GM20000 (cell line): ENCODE measurements around the gene MXD4.

ENCODE experiments used
- DNase-seq: peaks from one replicate; pipeline ENCODE4 v3.0.0; 2012; ENCODE audit warnings: low spot score
- TF ChIP-seq, protein P1 (sequence below): IDR thresholded peaks from 2 replicates; pipeline ENCODE4 v1.5.1; 2012; ENCODE audit warnings: mild to moderate bottlenecking, control low read depth; ENCODE audit errors: extremely low read depth, missing control alignments

MXD4 gene

DNA sequence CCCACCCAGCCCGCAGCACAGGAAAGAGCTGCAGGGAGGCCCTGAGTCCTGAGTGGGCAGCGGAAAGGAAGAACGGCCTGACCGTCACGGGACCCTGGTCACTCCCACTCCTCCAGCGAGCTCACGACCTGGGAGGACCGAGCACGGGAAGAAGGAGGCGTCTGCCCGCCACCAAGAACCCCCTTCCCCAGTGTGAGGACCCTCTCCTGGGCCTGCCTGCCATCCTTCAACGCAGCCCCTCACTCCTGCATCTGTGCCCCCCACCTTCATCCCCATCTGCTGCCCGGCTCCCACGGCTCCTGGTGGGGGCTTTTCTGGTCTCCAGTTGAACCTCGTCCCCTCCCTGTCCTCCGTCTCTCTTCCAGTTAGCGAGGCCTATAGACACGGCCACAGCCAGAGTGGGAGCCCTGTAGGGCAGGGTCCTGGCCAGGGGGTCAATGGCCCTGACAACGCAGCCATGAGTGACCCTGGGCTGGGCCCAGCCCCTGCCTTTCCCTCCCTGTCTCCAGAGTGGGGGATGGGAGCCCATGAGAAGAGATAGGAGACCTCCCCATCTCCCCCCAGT is 41.3 kb upstream of the MXD4 start:
- TF ChIP-seq, protein P1, sequence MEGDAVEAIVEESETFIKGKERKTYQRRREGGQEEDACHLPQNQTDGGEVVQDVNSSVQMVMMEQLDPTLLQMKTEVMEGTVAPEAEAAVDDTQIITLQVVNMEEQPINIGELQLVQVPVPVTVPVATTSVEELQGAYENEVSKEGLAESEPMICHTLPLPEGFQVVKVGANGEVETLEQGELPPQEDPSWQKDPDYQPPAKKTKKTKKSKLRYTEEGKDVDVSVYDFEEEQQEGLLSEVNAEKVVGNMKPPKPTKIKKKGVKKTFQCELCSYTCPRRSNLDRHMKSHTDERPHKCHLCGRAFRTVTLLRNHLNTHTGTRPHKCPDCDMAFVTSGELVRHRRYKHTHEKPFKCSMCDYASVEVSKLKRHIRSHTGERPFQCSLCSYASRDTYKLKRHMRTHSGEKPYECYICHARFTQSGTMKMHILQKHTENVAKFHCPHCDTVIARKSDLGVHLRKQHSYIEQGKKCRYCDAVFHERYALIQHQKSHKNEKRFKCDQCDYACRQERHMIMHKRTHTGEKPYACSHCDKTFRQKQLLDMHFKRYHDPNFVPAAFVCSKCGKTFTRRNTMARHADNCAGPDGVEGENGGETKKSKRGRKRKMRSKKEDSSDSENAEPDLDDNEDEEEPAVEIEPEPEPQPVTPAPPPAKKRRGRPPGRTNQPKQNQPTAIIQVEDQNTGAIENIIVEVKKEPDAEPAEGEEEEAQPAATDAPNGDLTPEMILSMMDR = no peak
- DNase-seq = no peak

DNA sequence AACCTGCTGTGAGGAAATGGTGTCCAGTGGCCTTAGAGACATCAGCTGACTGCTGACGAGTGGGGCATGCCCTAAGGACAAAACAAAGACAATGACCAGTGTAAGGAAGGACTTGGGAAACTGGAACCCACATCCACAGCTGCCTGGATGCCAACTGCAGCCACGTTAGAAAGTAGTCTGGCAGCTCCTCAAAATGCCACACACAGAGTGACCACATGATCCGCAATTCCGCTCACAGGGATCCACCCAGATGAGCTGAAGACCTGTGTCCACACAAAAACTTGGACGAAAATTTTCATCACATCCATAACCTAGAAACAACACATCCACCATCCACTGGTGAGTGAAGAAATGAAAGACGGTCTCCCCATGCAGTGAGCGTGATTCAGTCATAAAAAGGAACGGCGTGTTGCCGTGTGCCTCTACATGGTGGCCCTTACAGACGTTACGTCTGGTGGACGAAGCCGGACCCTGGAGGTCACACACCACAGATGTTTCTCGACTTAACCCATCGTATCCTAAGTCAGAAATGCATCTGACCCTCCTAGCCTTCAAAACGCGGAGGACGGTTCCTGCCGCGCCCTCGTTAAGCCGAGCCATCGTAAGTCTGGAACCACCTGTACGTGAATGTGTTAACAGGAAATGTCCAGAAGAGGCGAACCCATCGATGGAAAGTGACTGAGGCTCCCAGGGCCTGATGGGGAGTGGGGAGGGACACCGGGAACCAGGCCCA is 40.6 kb upstream of the MXD4 start:
- TF ChIP-seq, protein P1 = no peak
- no peak for DNase-seq

DNA sequence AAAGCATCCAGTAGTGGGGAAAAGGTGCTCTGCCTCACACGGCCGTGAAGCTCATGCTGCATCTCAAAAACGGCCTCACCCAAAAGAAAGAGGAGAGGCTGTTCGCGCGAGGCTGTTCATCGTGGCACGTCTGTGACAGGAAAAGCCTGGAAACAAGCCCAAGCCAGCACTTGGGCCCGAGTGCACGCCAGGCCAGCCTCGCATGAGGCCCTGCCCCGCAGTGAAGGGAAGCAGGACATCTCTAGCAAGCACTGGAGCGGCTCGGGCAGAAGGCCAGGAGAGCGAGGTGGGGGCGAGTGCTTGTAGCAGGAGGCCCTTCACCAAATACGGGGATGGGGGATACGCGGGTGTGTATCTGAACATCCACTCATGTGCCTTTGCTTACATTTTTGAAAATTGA is 39.9 kb upstream of the MXD4 start:
- DNase-seq = no peak
- TF ChIP-seq, protein P1 = no peak

DNA sequence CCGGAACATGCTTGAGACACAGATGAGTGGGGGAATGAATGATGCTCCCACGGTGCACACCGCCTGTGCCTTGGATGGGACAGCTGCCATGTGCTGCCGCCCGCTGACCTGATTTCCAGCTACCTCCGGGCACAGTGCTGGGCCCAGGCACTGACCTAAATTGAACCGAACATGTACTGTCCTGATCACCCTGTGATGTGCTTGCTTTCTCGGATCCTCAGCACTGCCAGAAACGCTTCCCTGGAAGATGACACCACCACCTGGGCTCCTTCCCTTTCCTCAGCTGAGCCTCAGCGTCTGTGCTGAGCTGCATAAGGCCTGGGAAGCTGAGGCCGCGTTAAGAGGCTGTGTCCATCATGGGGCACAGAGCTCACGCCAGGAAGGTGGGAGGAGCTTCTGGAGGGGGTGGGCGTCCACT is 39.3 kb upstream of the MXD4 start:
- TF ChIP-seq, protein P1 = no peak
- no peak for DNase-seq

DNA sequence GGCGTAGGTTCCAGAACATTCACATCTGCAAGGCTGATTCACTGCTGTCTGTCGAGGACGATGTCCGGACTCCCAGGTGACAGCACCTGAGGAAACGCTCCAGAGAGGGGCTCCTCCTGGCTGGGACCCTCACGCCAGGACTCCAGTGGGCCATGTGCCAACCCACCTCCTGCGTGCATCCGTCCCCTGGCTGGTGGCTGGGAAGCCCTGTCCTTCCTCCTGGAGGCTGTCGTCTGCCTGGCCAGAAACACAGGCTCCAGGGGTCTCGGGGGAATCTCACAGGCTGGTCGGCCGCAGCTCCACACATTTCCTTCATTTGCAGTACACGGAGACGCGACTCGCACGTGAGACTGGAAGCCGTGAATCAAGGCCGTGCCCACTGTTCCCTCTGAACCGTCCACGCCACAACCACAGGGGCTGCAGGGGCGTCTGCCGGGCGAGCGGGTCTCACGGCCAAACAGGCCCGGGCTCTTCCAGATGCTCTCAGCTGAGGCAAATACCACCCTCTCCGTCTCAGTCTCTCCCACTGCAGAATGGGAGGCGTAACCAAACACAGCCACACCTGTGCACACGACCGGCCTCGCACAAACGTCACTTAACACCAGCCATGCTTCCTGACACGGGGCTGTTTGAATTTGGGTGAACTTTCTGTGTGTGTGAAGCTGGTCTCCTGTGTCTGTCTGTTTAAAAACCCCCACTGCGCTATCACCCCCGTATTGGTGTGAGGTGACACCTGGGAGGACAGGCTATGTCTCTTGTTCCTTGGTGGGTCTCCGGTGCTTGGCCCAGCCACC is 38.7 kb upstream of the MXD4 start:
- DNase-seq = no peak
- TF ChIP-seq, protein P1 = no peak

DNA sequence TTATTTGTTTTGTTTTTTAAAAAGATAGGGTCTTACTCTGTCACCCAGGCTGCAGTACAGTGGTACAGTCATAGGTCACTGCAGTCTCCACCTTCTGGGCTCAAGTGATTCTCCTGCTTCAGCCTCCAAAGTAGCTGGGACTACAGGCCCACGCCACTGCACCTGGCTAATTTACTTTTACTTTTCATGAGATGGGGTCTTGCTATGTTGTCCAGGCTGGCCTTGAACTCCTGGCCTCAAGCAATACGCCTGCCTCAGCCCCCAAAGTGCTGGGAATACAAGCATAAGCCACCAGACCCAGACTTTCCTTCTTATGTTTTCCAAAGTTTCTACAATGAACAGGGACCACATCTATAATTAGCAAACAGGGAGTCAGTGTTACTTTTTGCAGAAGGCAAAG is 37.9 kb upstream of the MXD4 start:
- TF ChIP-seq, protein P1 = no peak

DNA sequence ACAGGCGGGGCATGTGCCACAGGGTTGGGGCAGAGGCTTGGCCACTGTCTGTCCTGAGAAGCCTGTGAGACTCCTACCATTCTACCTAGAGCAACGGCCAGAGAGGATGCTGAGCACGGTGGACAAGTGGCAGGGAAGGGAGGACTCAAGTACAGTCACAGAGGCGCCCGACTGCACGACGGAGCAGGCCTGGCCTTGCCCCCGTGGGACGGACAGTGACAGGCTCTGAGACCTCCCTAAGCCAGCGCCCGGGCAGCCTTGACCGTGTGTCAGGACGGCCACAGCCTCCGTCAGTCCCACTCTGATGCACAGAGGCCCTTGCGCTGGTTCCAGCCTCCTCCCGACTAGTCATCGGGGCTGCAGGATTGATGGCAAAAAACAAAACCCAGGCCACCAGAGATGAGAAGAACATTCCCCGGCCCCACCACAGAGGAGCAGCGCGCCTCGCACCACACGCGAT is 36.7 kb upstream of the MXD4 start:
- no peak for DNase-seq
- TF ChIP-seq, protein P1 = no peak

More for the DNA sequence above, 37.9 kb upstream of the MXD4 start:
- DNase-seq = no peak
